ENCODE measurements around the gene LAMA4.

DNA sequence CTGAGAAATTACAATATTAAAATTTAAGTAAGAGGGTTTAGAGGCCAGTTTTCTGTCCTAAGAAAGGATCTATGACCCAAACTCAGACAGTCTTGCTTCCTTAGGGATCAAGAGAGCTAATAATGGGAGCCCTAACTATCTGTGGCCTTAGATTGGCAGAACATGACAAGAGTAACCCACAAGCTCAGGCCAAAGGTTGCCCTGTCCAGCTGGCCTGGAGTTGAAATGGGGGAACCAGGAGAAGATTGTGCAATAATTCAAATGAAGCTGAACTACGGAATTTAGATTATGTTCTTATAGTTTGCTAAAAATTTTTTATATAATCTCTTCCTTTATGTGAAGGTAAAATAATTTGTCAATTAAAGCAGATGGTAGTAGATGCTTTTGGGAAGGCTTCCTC lies 26.4 kb downstream of the LAMA4 start:
- TF ChIP-seq, protein P1, sequence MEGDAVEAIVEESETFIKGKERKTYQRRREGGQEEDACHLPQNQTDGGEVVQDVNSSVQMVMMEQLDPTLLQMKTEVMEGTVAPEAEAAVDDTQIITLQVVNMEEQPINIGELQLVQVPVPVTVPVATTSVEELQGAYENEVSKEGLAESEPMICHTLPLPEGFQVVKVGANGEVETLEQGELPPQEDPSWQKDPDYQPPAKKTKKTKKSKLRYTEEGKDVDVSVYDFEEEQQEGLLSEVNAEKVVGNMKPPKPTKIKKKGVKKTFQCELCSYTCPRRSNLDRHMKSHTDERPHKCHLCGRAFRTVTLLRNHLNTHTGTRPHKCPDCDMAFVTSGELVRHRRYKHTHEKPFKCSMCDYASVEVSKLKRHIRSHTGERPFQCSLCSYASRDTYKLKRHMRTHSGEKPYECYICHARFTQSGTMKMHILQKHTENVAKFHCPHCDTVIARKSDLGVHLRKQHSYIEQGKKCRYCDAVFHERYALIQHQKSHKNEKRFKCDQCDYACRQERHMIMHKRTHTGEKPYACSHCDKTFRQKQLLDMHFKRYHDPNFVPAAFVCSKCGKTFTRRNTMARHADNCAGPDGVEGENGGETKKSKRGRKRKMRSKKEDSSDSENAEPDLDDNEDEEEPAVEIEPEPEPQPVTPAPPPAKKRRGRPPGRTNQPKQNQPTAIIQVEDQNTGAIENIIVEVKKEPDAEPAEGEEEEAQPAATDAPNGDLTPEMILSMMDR (IDR thresholded peaks at IDR 0.05; ENCODE audit: poor library complexity, severe bottlenecking) = no peak
- no peak for TF ChIP-seq EZH2 (IDR thresholded peaks at IDR 0.05; ENCODE audit: borderline replicate concordance, insufficient read depth, low read length, poor library complexity, severe bottlenecking)
- no peak for TF ChIP-seq POLR2AphosphoS5 (IDR thresholded peaks at IDR 0.05)
- no peak for TF ChIP-seq SMC3 (conservative IDR thresholded peaks at IDR 0.05; ENCODE audit: poor library complexity)
- TF ChIP-seq MXI1 (conservative IDR thresholded peaks at IDR 0.05; ENCODE audit: poor library complexity, severe bottlenecking) = no peak
